ENCODE results near the gene RNF17. TPM values are rescaled to one million over a fixed set of nuclear protein-coding genes. Genes with fewer than 3 reads are reported as not detected.

The RNF17 gene
- total RNA-seq, 2 experiments from 2014 or later = not detected

- no peak for DNase-seq
- H3K36me3 Mint-ChIP-seq (ENCODE audit: low read depth) = peaks cover 21% of the 10 kb centered on the region
- CTCF ChIA-PET = interaction anchor here (0.7 kb wide), 1 partner anchor 50 kb away, joined by 3 read pairs; no protein-coding TSS in a partner anchor
- intact Hi-C loops (cut with micrococcal nuclease) = no loop called here
- peaks cover 3% of the 10 kb centered on the region for H3K4me1 Mint-ChIP-seq (ENCODE audit: low read depth)
- no peaks in the 10 kb centered on the region for H3K9me3 Mint-ChIP-seq
- no peaks in the 10 kb centered on the region for H3K27me3 Mint-ChIP-seq (ENCODE audit: low read depth)
- H3K4me3 Mint-ChIP-seq = no peak overlapping the region
- no peak overlapping the region for H3K27ac Mint-ChIP-seq
These were observed 147.4 kb downstream of the RNF17 start for GRCh38 chr13:24911133-24911908.

- no peaks in the 10 kb centered on the region for H3K27me3 Mint-ChIP-seq (ENCODE audit: low read depth)
- H3K4me3 Mint-ChIP-seq = no peak overlapping the region
- DNase-seq = no peak
- H3K4me1 Mint-ChIP-seq (ENCODE audit: low read depth) = peaks cover 4% of the 10 kb centered on the region
- H3K9me3 Mint-ChIP-seq = no peaks in the 10 kb centered on the region
- peaks cover 2% of the 10 kb centered on the region for H3K36me3 Mint-ChIP-seq (ENCODE audit: low read depth)
- H3K27ac Mint-ChIP-seq = no peak overlapping the region
- CTCF ChIA-PET = no interaction called here
- intact Hi-C loops (cut with micrococcal nuclease) = loop anchor here (2.0 kb wide), 1 partner anchor 48 kb away; no protein-coding TSS in a partner anchor
These were observed 152.5 kb downstream of the RNF17 start for GRCh38 chr13:24916464-24916863.

- no peak for DNase-seq
- Mint-ChIP-seq H3K27me3 (ENCODE audit: low read depth) (no peaks in the 10 kb centered on the region), H3K4me3 (no peak overlapping the region), H3K36me3 (ENCODE audit: low read depth) (no peaks in the 10 kb centered on the region), H3K27ac (no peak overlapping the region), H3K4me1 (ENCODE audit: low read depth) (peaks cover 8% of the 10 kb centered on the region), H3K9me3 (no peaks in the 10 kb centered on the region)
- intact Hi-C loops (cut with micrococcal nuclease) = loop anchor here (5.0 to 10.0 kb wide), 2 partner anchors 646 to 1544 kb away; no protein-coding TSS in a partner anchor
- CTCF ChIA-PET = no interaction called here
These were observed 157.0 kb downstream of the RNF17 start for GRCh38 chr13:24921003-24921402.

DNA sequence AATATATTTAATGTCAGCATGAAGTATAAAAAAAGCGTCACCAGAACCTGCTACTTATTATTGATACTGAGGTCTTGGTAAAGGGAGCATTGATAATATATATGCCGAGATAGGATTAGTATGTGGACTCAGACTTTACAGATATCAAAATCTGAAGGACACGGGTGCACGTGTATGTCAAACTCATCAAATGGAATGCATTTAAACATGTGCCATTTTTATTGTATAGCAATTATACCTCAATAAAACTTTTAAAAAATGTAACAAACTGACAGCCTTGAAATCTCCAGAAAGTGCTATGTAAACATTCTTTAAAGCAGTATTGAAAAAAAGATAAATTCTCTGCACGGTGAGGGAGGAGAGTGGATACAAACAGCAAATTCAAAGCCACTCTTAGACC lies 157.9 kb downstream of the RNF17 start:
- no peak overlapping the region for H3K27ac Mint-ChIP-seq
- intact Hi-C loops (cut with micrococcal nuclease) = loop anchor here (1.0 to 10.0 kb wide), 6 partner anchors 73 to 1545 kb away; partner anchors contain the start of gene MTMR6
- H3K4me1 Mint-ChIP-seq (ENCODE audit: low read depth) = peaks cover 8% of the 10 kb centered on the region
- H3K4me3 Mint-ChIP-seq = peak overlapping the region; percentile 94
- no peaks in the 10 kb centered on the region for H3K36me3 Mint-ChIP-seq (ENCODE audit: low read depth)
- CTCF ChIA-PET = interaction anchor here (0.7 to 1.0 kb wide), 2 partner anchors 36 to 74 kb away, joined by 3 to 4 read pairs; no protein-coding TSS in a partner anchor
- no peaks in the 10 kb centered on the region for H3K27me3 Mint-ChIP-seq (ENCODE audit: low read depth)
- no peaks in the 10 kb centered on the region for H3K9me3 Mint-ChIP-seq
- DNase-seq = no peak

DNA sequence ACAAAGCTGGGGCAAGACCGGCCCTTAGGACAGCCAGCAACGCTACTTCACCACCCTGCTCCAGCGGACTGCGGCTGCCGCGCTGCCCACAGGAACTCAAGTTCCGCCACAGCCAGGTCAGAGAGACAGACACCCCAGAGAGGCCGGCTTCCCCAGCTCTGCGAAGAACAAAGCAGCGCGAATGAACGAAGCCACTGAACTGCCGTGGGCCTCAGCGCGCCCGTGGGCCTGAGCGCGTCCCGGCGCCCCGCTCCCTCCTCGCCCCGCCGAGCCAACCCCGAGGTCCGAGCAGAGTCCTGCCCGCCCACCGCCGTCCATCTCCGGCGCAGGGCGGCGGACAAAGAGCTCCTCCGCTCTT lies 158.4 kb downstream of the RNF17 start:
- intact Hi-C loops (cut with micrococcal nuclease) = loop anchor here (1.0 to 10.0 kb wide), 6 partner anchors 72 to 1545 kb away; partner anchors contain the start of gene MTMR6
- Mint-ChIP-seq H3K4me3 (peak overlapping the region; percentile 94), H3K9me3 (no peaks in the 10 kb centered on the region), H3K4me1 (ENCODE audit: low read depth) (peaks cover 8% of the 10 kb centered on the region), H3K27me3 (ENCODE audit: low read depth) (no peaks in the 10 kb centered on the region), H3K36me3 (ENCODE audit: low read depth) (no peaks in the 10 kb centered on the region), H3K27ac (peak overlapping the region; percentile 85)
- peak; percentile 15 for DNase-seq
- CTCF ChIA-PET = interaction anchor here (0.7 to 1.0 kb wide), 2 partner anchors 35 to 74 kb away, joined by 3 to 4 read pairs; no protein-coding TSS in a partner anchor

GRCh38 chr13:24922745-24923591 lies 159.0 kb downstream of the RNF17 start:
- Mint-ChIP-seq H3K4me3 (peak overlapping the region; percentile 94), H3K4me1 (ENCODE audit: low read depth) (peaks cover 8% of the 10 kb centered on the region), H3K27ac (peak overlapping the region; percentile 85), H3K36me3 (ENCODE audit: low read depth) (no peaks in the 10 kb centered on the region), H3K9me3 (no peaks in the 10 kb centered on the region), H3K27me3 (ENCODE audit: low read depth) (no peaks in the 10 kb centered on the region)
- DNase-seq = peak; percentile 96
- CTCF ChIA-PET = interaction anchor here (0.7 to 1.0 kb wide), 2 partner anchors 35 to 73 kb away, joined by 3 to 4 read pairs; no protein-coding TSS in a partner anchor
- intact Hi-C loops (cut with micrococcal nuclease) = loop anchor here (1.0 to 10.0 kb wide), 8 partner anchors 72 to 1546 kb away; partner anchors contain the start of genes MTMR6, NUP58 and PARP4

DNA sequence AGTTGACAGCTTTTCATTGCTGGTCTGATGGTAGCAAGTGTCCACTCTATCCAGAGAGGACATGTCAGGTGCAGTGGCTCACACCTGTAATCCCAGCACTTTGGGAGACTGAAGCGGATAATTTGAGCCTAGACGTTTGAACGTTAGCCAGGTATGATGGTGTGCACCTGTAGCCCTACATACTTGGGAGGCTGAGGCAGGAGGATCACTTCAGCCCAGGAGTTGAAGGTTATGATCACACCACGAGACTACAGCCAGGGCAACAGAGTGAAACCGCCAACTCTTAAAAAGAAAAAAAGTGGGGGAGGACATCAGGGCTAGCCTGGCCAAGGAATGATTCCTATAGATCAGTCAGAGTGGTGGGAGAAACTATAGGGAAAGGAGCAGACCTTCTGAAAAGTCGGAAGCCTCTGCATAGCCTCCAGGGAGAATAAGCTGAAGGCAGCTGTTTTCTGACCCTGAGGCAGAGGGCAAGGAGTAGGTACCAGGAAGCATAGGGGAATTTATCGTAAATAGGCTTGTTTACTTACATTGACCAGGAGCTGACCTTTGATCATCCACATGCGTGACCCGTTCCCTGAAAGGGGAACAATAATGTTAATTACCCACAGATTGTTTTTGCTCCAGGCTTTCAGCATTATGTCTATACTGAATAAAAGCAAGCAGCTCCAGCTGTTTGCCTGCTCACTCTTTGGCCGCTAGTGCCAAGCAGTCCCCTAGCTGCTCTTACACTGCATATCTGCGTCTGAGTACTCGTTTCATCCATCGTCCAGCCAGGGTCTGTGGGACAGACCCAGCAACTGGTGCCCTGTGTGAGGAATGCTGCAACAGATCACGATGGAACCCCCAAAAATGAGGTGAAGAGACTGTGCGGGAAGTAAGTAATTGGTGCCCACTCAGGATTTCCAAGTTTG lies 161.6 kb downstream of the RNF17 start:
- CTCF ChIA-PET = interaction anchor here (1.1 kb wide), 1 partner anchor 70 kb away, joined by 5 read pairs; no protein-coding TSS in a partner anchor
- H3K4me3 Mint-ChIP-seq = no peak overlapping the region
- no peaks in the 10 kb centered on the region for H3K9me3 Mint-ChIP-seq
- no peaks in the 10 kb centered on the region for H3K36me3 Mint-ChIP-seq (ENCODE audit: low read depth)
- DNase-seq = no peak
- H3K4me1 Mint-ChIP-seq (ENCODE audit: low read depth) = peaks cover 8% of the 10 kb centered on the region
- intact Hi-C loops (cut with micrococcal nuclease) = loop anchor here (10.0 kb wide), 1 partner anchor 651 kb away; no protein-coding TSS in a partner anchor
- H3K27me3 Mint-ChIP-seq (ENCODE audit: low read depth) = peaks cover 4% of the 10 kb centered on the region
- H3K27ac Mint-ChIP-seq = no peak overlapping the region

DNA sequence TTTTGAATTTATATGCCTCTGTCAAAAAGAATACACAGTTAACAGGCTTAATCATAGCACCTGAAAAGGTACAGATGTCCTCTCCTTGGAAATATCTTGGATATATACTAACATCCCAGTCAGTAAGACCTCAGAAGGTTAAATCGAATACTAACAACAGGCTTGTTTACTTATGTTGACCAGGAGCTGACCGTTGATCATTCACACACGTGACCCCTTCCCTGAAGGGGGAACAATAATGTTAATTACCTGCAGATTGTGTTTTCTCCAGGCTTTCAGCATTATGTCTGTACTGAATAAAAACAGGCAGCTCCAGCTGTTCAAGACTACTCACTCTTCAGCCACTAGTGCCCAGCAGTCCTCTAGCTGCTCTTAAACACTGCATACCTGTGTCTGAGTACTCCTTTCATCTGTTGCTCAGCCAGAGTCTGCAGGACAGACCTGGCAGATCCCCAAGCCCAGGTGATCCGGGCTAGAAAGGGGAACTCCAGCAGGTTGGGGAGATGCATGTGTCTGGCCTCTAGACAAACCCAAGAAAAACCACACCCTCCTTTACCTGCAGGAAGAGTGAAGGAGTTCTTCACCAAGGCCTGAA lies 163.9 kb downstream of the RNF17 start:
- peaks cover 22% of the 10 kb centered on the region for H3K27me3 Mint-ChIP-seq (ENCODE audit: low read depth)
- CTCF ChIA-PET = no interaction called here
- intact Hi-C loops (cut with micrococcal nuclease) = loop anchor here (10.0 kb wide), 1 partner anchor 653 kb away; no protein-coding TSS in a partner anchor
- H3K36me3 Mint-ChIP-seq (ENCODE audit: low read depth) = no peaks in the 10 kb centered on the region
- H3K27ac Mint-ChIP-seq = no peak overlapping the region
- no peaks in the 10 kb centered on the region for H3K9me3 Mint-ChIP-seq
- H3K4me3 Mint-ChIP-seq = no peak overlapping the region
- peaks cover 2% of the 10 kb centered on the region for H3K4me1 Mint-ChIP-seq (ENCODE audit: low read depth)
- DNase-seq = no peak

DNA sequence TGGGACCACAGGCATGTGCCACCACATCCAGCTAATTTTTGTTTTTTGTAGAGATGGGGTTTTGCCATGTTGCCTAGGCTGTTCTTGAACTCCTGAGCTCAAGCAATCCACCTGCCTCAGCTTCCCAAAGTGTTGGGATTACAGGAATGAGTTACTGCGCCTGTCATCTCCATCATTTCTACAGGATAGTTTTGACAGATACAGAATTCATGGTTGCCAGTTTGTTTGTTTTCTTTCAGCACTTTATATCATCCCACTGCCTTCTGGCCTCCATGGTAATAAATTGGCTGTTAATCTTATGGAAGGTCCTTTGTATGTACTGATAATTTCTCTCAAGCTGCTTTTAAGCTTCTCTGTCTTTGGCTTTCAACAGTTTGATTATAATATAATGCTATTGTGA lies 165.2 kb downstream of the RNF17 start:
- no peaks in the 10 kb centered on the region for H3K36me3 Mint-ChIP-seq (ENCODE audit: low read depth)
- no peak overlapping the region for H3K4me3 Mint-ChIP-seq
- H3K4me1 Mint-ChIP-seq (ENCODE audit: low read depth) = peaks cover 2% of the 10 kb centered on the region
- no peaks in the 10 kb centered on the region for H3K9me3 Mint-ChIP-seq
- intact Hi-C loops (cut with micrococcal nuclease) = loop anchor here (10.0 kb wide), 1 partner anchor 654 kb away; no protein-coding TSS in a partner anchor
- no peak for DNase-seq
- H3K27ac Mint-ChIP-seq = no peak overlapping the region
- CTCF ChIA-PET = no interaction called here
- H3K27me3 Mint-ChIP-seq (ENCODE audit: low read depth) = peaks cover 30% of the 10 kb centered on the region
